Activated CD8-positive, alpha-beta memory T cell treated with anti-CD3 and anti-CD28 coated beads, Interleukin-2, amount 10 ng/mL, durations not matched to agents 7 days and 5 days (primary cell): Measurements from ENCODE around the gene ZNF318. TPM values are rescaled to one million over a fixed set of nuclear protein-coding genes. Genes with fewer than 3 reads are reported as not detected.
"Not testable (repeated sequence)": the region's sequence is repeated elsewhere in the genome, so short reads cannot be mapped to it uniquely, and the experiment has no call there.

Source experiments
- ATAC-seq: fragments of 150-1000 bp; cut with Tn5 transposase; one replicate; pipeline ENCODE4 v1.10.0; 2021; ENCODE audit warnings: moderate library complexity
- CTCF ChIA-PET: fragments of 350-600 bp; sonication (Branson Sonifier 250); formaldehyde crosslinking; loops from one replicate; lab custom pipeline; 2021; ENCODE audit warnings: antibody characterized with exemption; lab: Charles Lee
- DNase-seq: peaks from one replicate; pipeline ENCODE4 v3.0.0-alpha.2; 2020
- H3K27ac Mint-ChIP-seq: one replicate; pipeline ENCODE4 v1.8.0; 2021; ENCODE audit warnings: mild to moderate bottlenecking, mixed read lengths
- H3K27me3 Mint-ChIP-seq: one replicate; pipeline ENCODE4 v1.8.0; 2021; ENCODE audit warnings: mixed read lengths
- H3K36me3 Mint-ChIP-seq: one replicate; pipeline ENCODE4 v1.8.0; 2021; ENCODE audit warnings: mild to moderate bottlenecking, mixed read lengths
- H3K4me1 Mint-ChIP-seq: one replicate; pipeline ENCODE4 v1.8.0; 2021; ENCODE audit warnings: mixed read lengths
- H3K4me3 Mint-ChIP-seq: one replicate; pipeline ENCODE4 v1.8.0; 2021; ENCODE audit warnings: mild to moderate bottlenecking, moderate library complexity, mixed read lengths
- H3K9me3 Mint-ChIP-seq: one replicate; pipeline ENCODE4 v1.8.0; 2022; ENCODE audit warnings: low read depth, mixed read lengths
- total RNA-seq, 2 experiments: library from RNA; stranded (reverse); gene quantifications; one replicate each; pipeline ENCODE4 v1.2.3, GENCODE V29; 2021

Gene ZNF318
- 10 to 100 TPM in 1 of 2 experiments, 1 to 10 TPM in 1; 9.7 to 12.8 TPM for total RNA-seq

GRCh38 chr6:43369174-43370002, at the start of gene ZNF318:
Gene ZNF318 (minus strand): TSS chr6:43369647. CDS start chr6:43369365, 282 bp downstream.
- peak within 1 kb of the TSS; percentile 79 for H3K4me3 Mint-ChIP-seq
- CTCF ChIA-PET = interaction anchor here (1.0 to 4.8 kb wide), 11 partner anchors 9 to 140 kb away, joined by 3 to 49 read pairs (median 5); partner anchors contain the start of genes ABCC10, CRIP3 and DNPH1
- no peaks in the 10 kb centered on the region for H3K9me3 Mint-ChIP-seq

GRCh38 chr6:43416935-43417334, 47.5 kb upstream of the ZNF318 start:
- no peaks in the 10 kb centered on the region for H3K9me3 Mint-ChIP-seq
- ATAC-seq (no peak), DNase-seq (no peak)
- CTCF ChIA-PET = interaction anchor here (0.9 kb wide), 1 partner anchor 188 kb away, joined by 4 read pairs; the partner anchor contains the start of gene DNPH1
- H3K4me1 Mint-ChIP-seq = peaks cover 2% of the 10 kb centered on the region
- no peak overlapping the region for H3K27ac Mint-ChIP-seq
- peaks cover 21% of the 10 kb centered on the region for H3K27me3 Mint-ChIP-seq
- no peaks in the 10 kb centered on the region for H3K36me3 Mint-ChIP-seq
- no peak overlapping the region for H3K4me3 Mint-ChIP-seq

More at GRCh38 chr6:43369174-43370002, at the start of gene ZNF318:
- H3K4me1 Mint-ChIP-seq = peaks cover 26% of the 10 kb centered on the region
- DNase-seq (peak; percentile 96), ATAC-seq (peak; percentile 96)
- H3K27ac Mint-ChIP-seq = peak within 1 kb of the TSS; percentile 92
- H3K36me3 Mint-ChIP-seq = peaks cover 5% of the 10 kb centered on the region
- H3K27me3 Mint-ChIP-seq = peaks cover 9% of the 10 kb centered on the region

GRCh38 chr6:43415275-43415674, 45.8 kb upstream of the ZNF318 start:
- not testable (repeated sequence) for DNase-seq, H3K9me3 Mint-ChIP-seq, ATAC-seq, H3K36me3 Mint-ChIP-seq, H3K4me3 Mint-ChIP-seq, H3K27ac Mint-ChIP-seq, H3K4me1 Mint-ChIP-seq
- CTCF ChIA-PET = interaction anchor here (0.6 to 1.6 kb wide), 2 partner anchors 91 to 741 kb away, joined by 3 to 5 read pairs; no protein-coding TSS in a partner anchor
- H3K27me3 Mint-ChIP-seq = peaks cover 24% of the 10 kb centered on the region

- Mint-ChIP-seq H3K9me3 (no peaks in the 10 kb centered on the region), H3K4me1 (no peaks in the 10 kb centered on the region), H3K36me3 (no peaks in the 10 kb centered on the region), H3K27ac (no peak overlapping the region), H3K4me3 (no peak overlapping the region), H3K27me3 (peaks cover 31% of the 10 kb centered on the region)
- CTCF ChIA-PET = no interaction called here
- no peak for ATAC-seq
- no peak for DNase-seq
These were observed 43.6 kb upstream of the ZNF318 start for GRCh38 chr6:43413002-43413401.

- DNase-seq (no peak), ATAC-seq (no peak)
- H3K27me3 Mint-ChIP-seq = peaks cover 31% of the 10 kb centered on the region
- H3K36me3 Mint-ChIP-seq = no peaks in the 10 kb centered on the region
- no peak overlapping the region for H3K27ac Mint-ChIP-seq
- no peaks in the 10 kb centered on the region for H3K9me3 Mint-ChIP-seq
- CTCF ChIA-PET = no interaction called here
- H3K4me1 Mint-ChIP-seq = no peaks in the 10 kb centered on the region
- H3K4me3 Mint-ChIP-seq = no peak overlapping the region
These were observed 43.1 kb upstream of the ZNF318 start for GRCh38 chr6:43412541-43412940.

- CTCF ChIA-PET, H3K4me1 Mint-ChIP-seq, H3K9me3 Mint-ChIP-seq, DNase-seq, H3K4me3 Mint-ChIP-seq, H3K27ac Mint-ChIP-seq, ATAC-seq, H3K36me3 Mint-ChIP-seq: not testable (repeated sequence)
- H3K27me3 Mint-ChIP-seq = peaks cover 22% of the 10 kb centered on the region
These were observed 41.3 kb upstream of the ZNF318 start for GRCh38 chr6:43410776-43411175.

GRCh38 chr6:43408259-43408658, 38.8 kb upstream of the ZNF318 start:
- Mint-ChIP-seq H3K9me3 (no peaks in the 10 kb centered on the region), H3K4me3 (no peak overlapping the region), H3K27ac (no peak overlapping the region), H3K4me1 (no peaks in the 10 kb centered on the region), H3K36me3 (no peaks in the 10 kb centered on the region), H3K27me3 (peaks cover 41% of the 10 kb centered on the region)
- ATAC-seq = no peak
- CTCF ChIA-PET = interaction anchor here (1.8 kb wide), 1 partner anchor 10 kb away, joined by 4 read pairs; no protein-coding TSS in a partner anchor
- no peak for DNase-seq

- Mint-ChIP-seq H3K27me3 (peaks cover 43% of the 10 kb centered on the region), H3K4me1 (no peaks in the 10 kb centered on the region), H3K9me3 (no peaks in the 10 kb centered on the region), H3K27ac (no peak overlapping the region), H3K4me3 (no peak overlapping the region), H3K36me3 (no peaks in the 10 kb centered on the region)
- CTCF ChIA-PET = no interaction called here
- no peak for ATAC-seq
- DNase-seq = no peak
These were observed 37.8 kb upstream of the ZNF318 start for GRCh38 chr6:43407296-43407695.

GRCh38 chr6:43405354-43405753, 35.9 kb upstream of the ZNF318 start:
- Mint-ChIP-seq H3K36me3 (no peaks in the 10 kb centered on the region), H3K4me1 (peaks cover under 1% of the 10 kb centered on the region), H3K9me3 (no peaks in the 10 kb centered on the region), H3K27me3 (peaks cover 39% of the 10 kb centered on the region), H3K27ac (no peak overlapping the region), H3K4me3 (no peak overlapping the region)
- DNase-seq (no peak), ATAC-seq (no peak)
- CTCF ChIA-PET = no interaction called here

- no peaks in the 10 kb centered on the region for H3K9me3 Mint-ChIP-seq
- DNase-seq = no peak
- no peak overlapping the region for H3K27ac Mint-ChIP-seq
These were observed 33.4 kb upstream of the ZNF318 start for GRCh38 chr6:43402820-43403219.

GRCh38 chr6:43401730-43402129, 32.3 kb upstream of the ZNF318 start:
- DNase-seq (no peak), ATAC-seq (no peak)
- Mint-ChIP-seq H3K27ac (no peak overlapping the region), H3K27me3 (peaks cover 25% of the 10 kb centered on the region), H3K9me3 (no peaks in the 10 kb centered on the region), H3K4me3 (no peak overlapping the region), H3K36me3 (no peaks in the 10 kb centered on the region), H3K4me1 (peaks cover 2% of the 10 kb centered on the region)
- CTCF ChIA-PET = interaction anchor here (1.1 to 1.4 kb wide), 2 partner anchors 9 to 94 kb away, joined by 3 read pairs; no protein-coding TSS in a partner anchor

More at GRCh38 chr6:43402820-43403219, 33.4 kb upstream of the ZNF318 start:
- Mint-ChIP-seq H3K4me1 (peaks cover 2% of the 10 kb centered on the region), H3K27me3 (peaks cover 25% of the 10 kb centered on the region), H3K36me3 (no peaks in the 10 kb centered on the region), H3K4me3 (no peak overlapping the region)
- CTCF ChIA-PET = interaction anchor here (1.4 kb wide), 1 partner anchor 95 kb away, joined by 3 read pairs; no protein-coding TSS in a partner anchor
- ATAC-seq = no peak

- DNase-seq (no peak), ATAC-seq (no peak)
- H3K36me3 Mint-ChIP-seq = no peaks in the 10 kb centered on the region
- no peak overlapping the region for H3K27ac Mint-ChIP-seq
- peaks cover 2% of the 10 kb centered on the region for H3K4me1 Mint-ChIP-seq
- CTCF ChIA-PET = no interaction called here
- H3K9me3 Mint-ChIP-seq = no peaks in the 10 kb centered on the region
- peaks cover 22% of the 10 kb centered on the region for H3K27me3 Mint-ChIP-seq
- no peak overlapping the region for H3K4me3 Mint-ChIP-seq
These were observed 30.6 kb upstream of the ZNF318 start for GRCh38 chr6:43399932-43400487.

GRCh38 chr6:43396408-43397149, 27.1 kb upstream of the ZNF318 start:
- H3K4me3 Mint-ChIP-seq = no peak overlapping the region
- CTCF ChIA-PET = interaction anchor here (0.7 to 2.3 kb wide), 10 partner anchors 10 to 253 kb away, joined by 3 to 12 read pairs (median 6); partner anchors contain the start of genes DNPH1, POLR1C, YIPF3 and ZNF318
- no peak overlapping the region for H3K27ac Mint-ChIP-seq
- H3K9me3 Mint-ChIP-seq = no peaks in the 10 kb centered on the region
- H3K27me3 Mint-ChIP-seq = peaks cover 35% of the 10 kb centered on the region
- DNase-seq (no peak), ATAC-seq (no peak)
- H3K36me3 Mint-ChIP-seq = no peaks in the 10 kb centered on the region
- peaks cover 6% of the 10 kb centered on the region for H3K4me1 Mint-ChIP-seq
